ENCODE data around the gene SPTAN1.

The SPTAN1 gene

GRCh38 chr9:128610897-128611296 is 58.5 kb downstream of the SPTAN1 start:
- Mint-ChIP-seq H3K27ac (no peak overlapping the region), H3K9me3 (no peaks in the 10 kb centered on the region)
- no peak for ATAC-seq

DNA sequence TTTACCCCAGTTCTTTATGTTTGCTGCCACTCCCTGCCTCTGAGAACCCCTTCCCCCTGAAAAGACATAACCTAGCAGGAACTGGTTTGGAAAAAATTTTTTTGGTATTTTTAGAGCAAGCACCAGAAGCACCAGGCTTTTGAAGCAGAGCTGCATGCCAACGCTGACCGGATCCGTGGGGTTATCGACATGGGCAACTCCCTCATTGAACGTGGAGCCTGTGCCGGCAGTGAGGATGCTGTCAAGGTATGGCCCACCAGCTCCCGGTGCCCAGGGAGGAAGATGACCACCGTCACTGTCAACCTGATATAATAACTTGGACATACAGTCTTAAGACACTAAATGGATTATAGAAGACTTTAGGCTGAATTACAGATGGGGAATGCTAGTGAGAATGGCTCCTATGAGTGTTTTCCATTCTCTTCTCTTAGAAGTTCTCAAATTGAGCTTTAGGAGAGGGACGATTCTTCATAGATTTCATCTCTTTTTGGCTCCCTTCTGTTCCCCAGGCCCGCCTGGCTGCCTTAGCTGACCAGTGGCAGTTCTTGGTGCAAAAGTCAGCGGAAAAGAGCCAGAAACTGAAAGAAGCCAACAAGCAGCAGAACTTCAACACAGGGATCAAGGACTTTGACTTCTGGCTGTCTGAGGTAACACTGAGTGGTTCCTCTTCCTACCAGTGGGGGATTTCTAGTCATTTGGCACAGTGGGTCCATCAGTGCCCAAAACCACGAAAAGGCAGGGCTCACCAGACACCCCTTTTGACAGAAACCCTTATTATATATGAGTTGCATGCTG is 59.4 kb downstream of the SPTAN1 start:
- Mint-ChIP-seq H3K9me3 (no peaks in the 10 kb centered on the region), H3K27ac (no peak overlapping the region), H3K27me3 (no peaks in the 10 kb centered on the region), H3K4me1 (no peaks in the 10 kb centered on the region), H3K4me3 (no peak overlapping the region), H3K36me3 (peaks cover 71% of the 10 kb centered on the region)
- ATAC-seq = no peak

More at GRCh38 chr9:128610897-128611296, 58.5 kb downstream of the SPTAN1 start:
- Mint-ChIP-seq H3K4me1 (no peaks in the 10 kb centered on the region), H3K36me3 (peaks cover 70% of the 10 kb centered on the region), H3K27me3 (no peaks in the 10 kb centered on the region), H3K4me3 (no peak overlapping the region)

DNA sequence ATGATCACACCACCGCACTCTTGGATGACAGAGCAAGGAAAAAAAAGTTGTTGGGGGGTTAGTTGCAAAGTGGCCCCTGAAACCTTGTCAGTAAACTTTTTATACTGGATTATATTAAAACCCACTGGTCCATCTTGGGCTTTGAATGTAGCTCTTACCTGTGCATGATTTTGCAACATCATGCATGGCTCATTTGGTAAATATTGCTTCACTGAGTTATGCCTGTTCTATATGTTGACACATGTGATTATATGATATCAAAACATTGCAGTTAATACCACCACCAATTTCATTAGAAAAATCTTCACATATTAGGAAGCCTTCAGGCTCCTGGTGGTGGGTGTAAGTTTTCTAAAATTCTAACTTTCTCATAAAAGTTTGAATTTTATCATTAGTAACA is 62.3 kb downstream of the SPTAN1 start:
- H3K4me1 Mint-ChIP-seq = no peaks in the 10 kb centered on the region
- H3K9me3 Mint-ChIP-seq = no peaks in the 10 kb centered on the region
- peaks cover 72% of the 10 kb centered on the region for H3K36me3 Mint-ChIP-seq
- H3K27me3 Mint-ChIP-seq = no peaks in the 10 kb centered on the region
- no peak for ATAC-seq
- H3K4me3 Mint-ChIP-seq = no peak overlapping the region
- H3K27ac Mint-ChIP-seq = no peak overlapping the region

GRCh38 chr9:128615571-128615970 is 63.2 kb downstream of the SPTAN1 start:
- no peaks in the 10 kb centered on the region for H3K4me1 Mint-ChIP-seq
- H3K27ac Mint-ChIP-seq = no peak overlapping the region
- no peak for ATAC-seq
- peaks cover 68% of the 10 kb centered on the region for H3K36me3 Mint-ChIP-seq
- no peaks in the 10 kb centered on the region for H3K27me3 Mint-ChIP-seq
- H3K9me3 Mint-ChIP-seq = no peaks in the 10 kb centered on the region
- no peak overlapping the region for H3K4me3 Mint-ChIP-seq

GRCh38 chr9:128617943-128618342 is 65.6 kb downstream of the SPTAN1 start:
- Mint-ChIP-seq H3K9me3 (no peaks in the 10 kb centered on the region), H3K4me3 (no peak overlapping the region), H3K27ac (no peak overlapping the region), H3K4me1 (no peaks in the 10 kb centered on the region), H3K36me3 (peaks cover 60% of the 10 kb centered on the region), H3K27me3 (no peaks in the 10 kb centered on the region)
- ATAC-seq = no peak

GRCh38 chr9:128619127-128619526 is 66.7 kb downstream of the SPTAN1 start:
- Mint-ChIP-seq H3K27me3 (no peaks in the 10 kb centered on the region), H3K27ac (no peak overlapping the region), H3K4me1 (no peaks in the 10 kb centered on the region), H3K9me3 (no peaks in the 10 kb centered on the region), H3K36me3 (peaks cover 53% of the 10 kb centered on the region), H3K4me3 (no peak overlapping the region)
- no peak for ATAC-seq

GRCh38 chr9:128619779-128620178 is 67.4 kb downstream of the SPTAN1 start:
- peaks cover 57% of the 10 kb centered on the region for H3K36me3 Mint-ChIP-seq
- no peaks in the 10 kb centered on the region for H3K4me1 Mint-ChIP-seq
- no peaks in the 10 kb centered on the region for H3K9me3 Mint-ChIP-seq
- no peak for ATAC-seq
- no peak overlapping the region for H3K4me3 Mint-ChIP-seq
- H3K27ac Mint-ChIP-seq = no peak overlapping the region
- no peaks in the 10 kb centered on the region for H3K27me3 Mint-ChIP-seq

DNA sequence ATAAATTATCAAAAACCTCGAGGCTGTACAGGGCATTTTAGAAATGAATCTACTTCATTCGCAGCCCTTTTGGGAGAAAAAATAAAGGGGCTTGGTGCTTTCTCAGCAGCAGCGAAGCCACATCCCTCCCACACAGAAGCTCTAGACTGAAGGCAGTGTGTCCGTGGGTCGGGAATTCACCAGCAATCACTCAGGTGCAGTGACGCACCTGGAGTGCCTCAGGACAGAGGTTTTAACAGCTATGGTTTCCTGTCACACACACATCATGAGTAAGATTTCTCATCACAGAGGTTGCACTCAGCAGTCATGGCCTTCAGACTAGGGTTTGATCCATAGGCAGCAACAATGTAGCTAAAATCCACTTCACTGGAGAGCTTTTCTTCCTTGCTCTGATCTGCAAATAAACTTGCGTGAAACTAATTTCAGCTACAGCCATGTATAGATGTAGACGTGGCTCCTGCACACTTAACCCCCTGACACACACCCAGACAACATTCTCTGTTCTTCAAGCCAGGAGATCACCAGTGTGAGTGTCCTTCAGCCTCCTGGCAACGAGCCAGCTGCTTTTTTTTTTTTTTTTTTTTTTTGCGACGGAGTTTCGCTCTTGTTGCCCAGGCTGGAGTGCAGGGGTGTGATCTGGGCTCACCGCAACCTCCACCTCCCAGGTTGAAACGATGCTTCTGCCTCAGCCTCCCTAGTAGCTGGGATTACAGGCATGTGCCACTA is 69.5 kb downstream of the SPTAN1 start:
- no peaks in the 10 kb centered on the region for H3K4me1 Mint-ChIP-seq
- ATAC-seq = no peak
- no peak overlapping the region for H3K4me3 Mint-ChIP-seq
- peaks cover 66% of the 10 kb centered on the region for H3K36me3 Mint-ChIP-seq
- no peak overlapping the region for H3K27ac Mint-ChIP-seq
- H3K27me3 Mint-ChIP-seq = no peaks in the 10 kb centered on the region
- no peaks in the 10 kb centered on the region for H3K9me3 Mint-ChIP-seq

GRCh38 chr9:128624566-128624965 is 72.2 kb downstream of the SPTAN1 start:
- Mint-ChIP-seq H3K27me3 (no peaks in the 10 kb centered on the region), H3K4me1 (no peaks in the 10 kb centered on the region), H3K4me3 (no peak overlapping the region), H3K27ac (no peak overlapping the region), H3K36me3 (peaks cover 63% of the 10 kb centered on the region), H3K9me3 (no peaks in the 10 kb centered on the region)
- no peak for ATAC-seq

GRCh38 chr9:128625391-128626146 is 73.2 kb downstream of the SPTAN1 start:
- Mint-ChIP-seq H3K4me3 (no peak overlapping the region), H3K4me1 (no peaks in the 10 kb centered on the region), H3K27ac (peak overlapping the region; percentile 46), H3K27me3 (no peaks in the 10 kb centered on the region), H3K36me3 (peaks cover 61% of the 10 kb centered on the region), H3K9me3 (no peaks in the 10 kb centered on the region)
- no peak for ATAC-seq

DNA sequence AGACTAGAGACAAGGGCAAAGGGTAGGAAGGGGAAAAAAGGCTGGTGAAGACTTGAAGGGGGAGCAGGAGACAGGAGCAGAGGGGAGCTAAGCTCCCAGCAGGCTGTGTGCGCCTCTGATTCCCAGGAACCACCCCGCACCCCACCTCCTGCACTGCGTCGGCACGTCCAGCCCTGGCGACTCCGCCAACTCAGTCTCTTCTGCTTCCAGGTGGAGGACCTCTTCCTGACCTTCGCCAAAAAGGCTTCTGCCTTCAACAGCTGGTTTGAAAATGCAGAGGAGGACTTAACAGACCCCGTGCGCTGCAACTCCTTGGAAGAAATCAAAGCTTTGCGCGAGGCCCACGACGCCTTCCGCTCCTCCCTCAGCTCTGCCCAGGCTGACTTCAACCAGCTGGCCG is 73.8 kb downstream of the SPTAN1 start:
- Mint-ChIP-seq H3K27ac (no peak overlapping the region), H3K4me1 (no peaks in the 10 kb centered on the region)

GRCh38 chr9:128627127-128627715 is 74.8 kb downstream of the SPTAN1 start:
- Mint-ChIP-seq H3K27me3 (no peaks in the 10 kb centered on the region), H3K4me3 (no peak overlapping the region), H3K27ac (no peak overlapping the region), H3K9me3 (no peaks in the 10 kb centered on the region), H3K36me3 (peaks cover 60% of the 10 kb centered on the region), H3K4me1 (no peaks in the 10 kb centered on the region)
- no peak for ATAC-seq

More for the DNA sequence above, 73.8 kb downstream of the SPTAN1 start:
- H3K4me3 Mint-ChIP-seq = no peak overlapping the region
- no peaks in the 10 kb centered on the region for H3K9me3 Mint-ChIP-seq
- H3K27me3 Mint-ChIP-seq = no peaks in the 10 kb centered on the region
- H3K36me3 Mint-ChIP-seq = peaks cover 55% of the 10 kb centered on the region
- ATAC-seq = no peak

GRCh38 chr9:128627906-128628305 is 75.5 kb downstream of the SPTAN1 start:
- no peaks in the 10 kb centered on the region for H3K9me3 Mint-ChIP-seq

DNA sequence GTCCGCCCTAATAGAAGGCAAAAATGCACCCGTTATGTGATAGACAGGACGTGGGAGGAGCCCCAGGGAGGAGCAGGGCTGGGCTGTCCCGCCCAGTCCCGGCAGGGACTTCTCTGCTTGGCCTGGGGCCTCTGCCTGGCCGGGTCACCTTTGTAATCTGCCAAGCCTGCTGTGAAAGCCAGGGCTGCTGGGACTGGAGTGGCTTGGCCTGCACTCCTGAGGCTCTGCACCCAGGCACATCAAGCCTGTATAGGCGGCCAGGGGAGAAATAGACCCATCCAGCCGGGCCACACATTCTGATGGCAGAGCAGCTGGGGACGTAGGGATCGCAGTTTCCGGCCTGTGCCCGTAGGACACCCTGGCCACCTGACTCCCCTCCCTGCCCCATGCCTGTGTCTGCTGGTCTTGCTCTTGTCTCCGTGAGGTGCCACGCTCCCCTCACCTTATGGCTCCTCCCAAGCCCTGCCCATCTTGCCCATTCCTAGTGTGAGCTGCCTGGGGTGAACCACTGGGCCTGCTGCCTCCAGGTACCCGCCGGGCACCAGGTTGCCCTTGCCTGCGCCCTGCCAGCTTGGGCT is 76.2 kb downstream of the SPTAN1 start:
- no peaks in the 10 kb centered on the region for H3K9me3 Mint-ChIP-seq
- H3K27ac Mint-ChIP-seq = peak overlapping the region; percentile 58
- H3K4me3 Mint-ChIP-seq = no peak overlapping the region
- H3K36me3 Mint-ChIP-seq = peaks cover 72% of the 10 kb centered on the region
- no peak for ATAC-seq
- H3K4me1 Mint-ChIP-seq = no peaks in the 10 kb centered on the region
- H3K27me3 Mint-ChIP-seq = no peaks in the 10 kb centered on the region

More at GRCh38 chr9:128627906-128628305, 75.5 kb downstream of the SPTAN1 start:
- Mint-ChIP-seq H3K4me3 (no peak overlapping the region), H3K27ac (peak overlapping the region; percentile 58), H3K27me3 (no peaks in the 10 kb centered on the region), H3K4me1 (no peaks in the 10 kb centered on the region), H3K36me3 (peaks cover 66% of the 10 kb centered on the region)
- no peak for ATAC-seq

DNA sequence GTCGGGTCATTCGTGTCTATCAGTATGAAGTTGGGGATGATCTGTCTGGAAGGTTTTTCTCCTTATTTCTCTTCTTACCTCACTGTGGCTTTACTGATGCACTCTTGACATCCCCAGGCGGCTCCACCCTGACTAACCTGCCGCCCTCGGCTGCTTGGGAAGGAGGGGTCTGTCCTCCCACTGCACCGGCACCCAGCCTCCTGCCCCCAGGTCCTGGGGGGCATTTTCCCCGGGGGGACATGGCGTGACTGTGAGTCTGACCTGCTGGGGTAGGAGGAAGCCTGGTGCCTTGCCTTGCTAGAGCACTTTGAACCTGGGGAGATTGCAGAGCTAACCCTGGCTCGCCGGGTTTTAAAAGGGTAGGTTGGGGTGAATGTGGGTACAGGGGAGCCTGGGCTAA is 76.7 kb downstream of the SPTAN1 start:
- Mint-ChIP-seq H3K4me1 (no peaks in the 10 kb centered on the region), H3K4me3 (no peak overlapping the region), H3K9me3 (no peaks in the 10 kb centered on the region), H3K36me3 (peaks cover 74% of the 10 kb centered on the region), H3K27ac (peak overlapping the region; percentile 30), H3K27me3 (no peaks in the 10 kb centered on the region)
- no peak for ATAC-seq

All from stimulated activated memory B cell treated with anti-CD40 and anti-IgM and Interleukin-4, amounts not matched to agents 10 μg/mL and 1 μg/mL and 100 μg/mL, for 72 hours (primary cell).